Measurements from ENCODE around the gene GFY.

DNA sequence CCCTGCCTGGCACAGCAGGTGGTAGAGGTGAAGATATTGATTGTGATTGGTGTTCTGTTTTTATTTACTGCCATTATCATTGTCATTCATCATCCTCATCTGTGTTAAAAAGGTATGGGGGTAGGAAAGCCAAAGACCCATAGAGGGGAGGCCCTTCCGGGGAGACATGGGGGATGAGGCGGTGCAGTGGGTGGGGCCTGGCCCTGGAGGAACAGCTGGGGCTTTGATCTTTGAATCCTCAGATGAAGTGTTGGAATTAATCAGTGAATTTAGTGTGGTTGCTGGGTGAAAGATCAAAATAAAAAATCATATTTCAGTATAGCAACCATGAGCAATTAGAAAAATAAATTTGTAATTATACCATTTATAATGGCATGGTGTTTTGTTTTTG, 9.4 kb upstream of the GFY start:
- TF ChIP-seq, protein P1, sequence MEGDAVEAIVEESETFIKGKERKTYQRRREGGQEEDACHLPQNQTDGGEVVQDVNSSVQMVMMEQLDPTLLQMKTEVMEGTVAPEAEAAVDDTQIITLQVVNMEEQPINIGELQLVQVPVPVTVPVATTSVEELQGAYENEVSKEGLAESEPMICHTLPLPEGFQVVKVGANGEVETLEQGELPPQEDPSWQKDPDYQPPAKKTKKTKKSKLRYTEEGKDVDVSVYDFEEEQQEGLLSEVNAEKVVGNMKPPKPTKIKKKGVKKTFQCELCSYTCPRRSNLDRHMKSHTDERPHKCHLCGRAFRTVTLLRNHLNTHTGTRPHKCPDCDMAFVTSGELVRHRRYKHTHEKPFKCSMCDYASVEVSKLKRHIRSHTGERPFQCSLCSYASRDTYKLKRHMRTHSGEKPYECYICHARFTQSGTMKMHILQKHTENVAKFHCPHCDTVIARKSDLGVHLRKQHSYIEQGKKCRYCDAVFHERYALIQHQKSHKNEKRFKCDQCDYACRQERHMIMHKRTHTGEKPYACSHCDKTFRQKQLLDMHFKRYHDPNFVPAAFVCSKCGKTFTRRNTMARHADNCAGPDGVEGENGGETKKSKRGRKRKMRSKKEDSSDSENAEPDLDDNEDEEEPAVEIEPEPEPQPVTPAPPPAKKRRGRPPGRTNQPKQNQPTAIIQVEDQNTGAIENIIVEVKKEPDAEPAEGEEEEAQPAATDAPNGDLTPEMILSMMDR (IDR thresholded peaks at IDR 0.05): no peak
- TF ChIP-seq POLR2A (IDR thresholded peaks at IDR 0.05): no peak

All from right lobe of liver (tissue), 4 donors.